ENCODE measurements around the gene ZC3H7B. TPM values are rescaled to one million over a fixed set of nuclear protein-coding genes. Genes with fewer than 3 reads are reported as not detected.
"Not testable (repeated sequence)": the region's sequence is repeated elsewhere in the genome, so short reads cannot be mapped to it uniquely, and the experiment has no call there.

The ZC3H7B gene
- total RNA-seq, 1 experiment from 2014 or later, result 55.8 TPM

DNA sequence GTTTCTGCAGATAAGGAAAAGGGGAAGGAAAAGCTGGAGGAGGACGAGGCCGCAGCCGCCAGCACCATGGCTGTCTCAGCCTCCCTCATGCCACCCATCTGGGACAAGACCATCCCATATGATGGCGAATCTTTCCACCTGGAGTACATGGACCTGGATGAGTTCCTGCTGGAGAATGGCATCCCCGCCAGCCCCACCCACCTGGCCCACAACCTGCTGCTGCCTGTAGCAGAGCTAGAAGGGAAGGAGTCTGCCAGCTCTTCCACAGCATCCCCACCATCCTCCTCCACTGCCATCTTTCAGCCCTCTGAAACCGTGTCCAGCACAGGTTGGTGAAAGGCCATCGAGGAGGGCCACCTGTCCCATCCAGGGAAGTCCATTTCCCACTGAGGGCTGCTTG, 86.0 kb downstream of the ZC3H7B start:
- in situ Hi-C loops (cut with HindIII; ENCODE audit: low pct_unique_long_range_greater_than_20kb, low sequenced_read_pairs), result no loop called here
- no peak for DNase-seq (ENCODE audit: low read depth, low spot score)

- in situ Hi-C loops (cut with HindIII; ENCODE audit: low pct_unique_long_range_greater_than_20kb, low sequenced_read_pairs), result no loop called here
- DNase-seq (ENCODE audit: low read depth, low spot score), result no peak
Measured at GRCh38 chr22:41394012-41394356, 92.7 kb downstream of the ZC3H7B start.

- no peak for DNase-seq (ENCODE audit: low read depth, low spot score)
- in situ Hi-C loops (cut with HindIII; ENCODE audit: low pct_unique_long_range_greater_than_20kb, low sequenced_read_pairs), result no loop called here
Measured at GRCh38 chr22:41395531-41396240, 94.4 kb downstream of the ZC3H7B start.

GRCh38 chr22:41397143-41397811, 96.0 kb downstream of the ZC3H7B start:
- in situ Hi-C loops (cut with HindIII; ENCODE audit: low pct_unique_long_range_greater_than_20kb, low sequenced_read_pairs), result no loop called here
- no peak for DNase-seq (ENCODE audit: low read depth, low spot score)

DNA sequence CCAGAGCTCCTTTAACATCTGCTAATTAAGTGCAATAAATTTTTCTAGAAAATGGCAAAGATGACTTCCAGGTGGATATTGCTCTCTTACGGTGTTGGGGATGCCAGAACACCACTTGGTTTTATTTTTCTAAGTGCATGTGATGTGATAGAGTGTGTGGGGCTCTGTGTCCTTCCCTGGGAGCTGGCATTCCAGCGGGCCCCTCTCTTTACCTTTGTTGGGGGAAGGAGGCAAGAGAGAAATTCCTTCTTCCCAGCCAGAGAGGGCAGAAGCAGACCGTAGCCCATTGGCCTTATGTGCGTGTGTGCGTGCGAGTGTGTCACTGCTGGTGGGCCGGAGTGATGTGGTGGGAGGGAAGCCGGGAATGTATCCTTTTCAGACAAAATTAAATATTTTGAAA, 97.6 kb downstream of the ZC3H7B start:
- no peak for DNase-seq (ENCODE audit: low read depth, low spot score)
- in situ Hi-C loops (cut with HindIII; ENCODE audit: low pct_unique_long_range_greater_than_20kb, low sequenced_read_pairs), result no loop called here

DNA sequence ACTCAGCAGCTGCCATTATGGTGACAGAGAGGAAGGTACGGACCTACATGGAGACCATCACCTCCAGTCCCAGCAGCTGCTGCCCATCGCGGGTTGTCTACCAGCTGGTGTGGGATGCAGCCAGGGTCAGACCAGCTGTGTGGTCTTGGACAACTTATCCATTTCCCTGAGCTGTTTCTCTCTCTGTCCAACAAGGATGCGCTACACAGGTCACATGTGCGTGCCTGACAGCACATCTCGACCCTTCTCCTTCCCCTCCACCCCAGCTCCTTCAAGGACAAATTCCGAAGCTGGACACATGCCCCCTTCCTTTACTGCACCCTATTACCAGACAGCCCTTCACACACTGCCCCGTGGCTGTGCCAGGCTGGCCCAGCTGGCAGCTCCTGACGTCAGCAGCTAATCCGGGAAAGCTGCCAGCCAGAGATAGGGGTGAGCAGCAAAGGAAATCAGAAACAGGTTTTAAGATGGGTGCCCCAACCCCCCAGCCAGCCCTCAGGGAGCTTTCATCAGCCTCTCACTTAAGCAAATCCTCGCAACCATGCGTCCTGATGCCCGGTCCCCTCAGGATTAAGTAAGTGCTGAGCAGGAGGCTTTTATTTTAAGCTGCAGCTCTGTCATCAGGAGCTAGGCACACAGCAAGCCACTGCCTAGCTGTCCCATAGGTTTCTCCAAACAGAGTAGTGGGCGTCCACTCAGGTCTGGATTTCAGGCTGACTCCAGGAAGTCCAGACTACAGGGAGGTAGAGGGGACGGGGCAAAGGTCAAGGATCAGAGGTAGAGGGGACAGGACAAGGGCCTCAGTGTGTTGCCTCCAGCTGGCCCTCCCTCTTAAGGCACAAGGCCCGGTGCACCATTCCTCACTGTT, 100.7 kb downstream of the ZC3H7B start:
- in situ Hi-C loops (cut with HindIII; ENCODE audit: low pct_unique_long_range_greater_than_20kb, low sequenced_read_pairs), result no loop called here
- peak; percentile 55 for DNase-seq (ENCODE audit: low read depth, low spot score)

- in situ Hi-C loops (cut with HindIII; ENCODE audit: low pct_unique_long_range_greater_than_20kb, low sequenced_read_pairs); DNase-seq (ENCODE audit: low read depth, low spot score): not testable (repeated sequence)
Measured at GRCh38 chr22:41402851-41403250, 101.5 kb downstream of the ZC3H7B start.

GRCh38 chr22:41403532-41404318, 102.4 kb downstream of the ZC3H7B start:
- peak; percentile 96 for DNase-seq (ENCODE audit: low read depth, low spot score)
- in situ Hi-C loops (cut with HindIII; ENCODE audit: low pct_unique_long_range_greater_than_20kb, low sequenced_read_pairs), result no loop called here

- DNase-seq (ENCODE audit: low read depth, low spot score), result no peak
- in situ Hi-C loops (cut with HindIII; ENCODE audit: low pct_unique_long_range_greater_than_20kb, low sequenced_read_pairs), result no loop called here
Measured at GRCh38 chr22:41405588-41405987, 104.3 kb downstream of the ZC3H7B start.

DNA sequence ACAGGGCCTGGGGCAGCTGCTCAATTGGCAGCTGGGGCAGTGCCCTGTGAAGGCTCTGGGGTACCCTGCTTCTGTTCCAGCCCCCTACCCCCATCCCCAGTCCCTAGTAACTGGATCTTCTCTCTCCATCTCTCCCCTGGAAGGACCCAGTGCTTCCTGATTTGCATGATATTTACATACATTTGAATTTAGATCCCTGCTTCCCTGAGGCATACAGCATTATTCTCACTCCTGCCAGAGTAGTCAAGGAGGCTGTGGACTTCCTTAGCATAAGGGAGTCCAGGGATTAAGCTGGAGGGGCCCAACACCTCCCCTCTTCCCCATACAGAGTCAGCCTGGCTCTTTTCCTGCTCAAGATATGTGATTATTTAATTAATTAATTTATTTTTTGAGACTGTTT, 105.1 kb downstream of the ZC3H7B start:
- DNase-seq (ENCODE audit: low read depth, low spot score), result no peak
- in situ Hi-C loops (cut with HindIII; ENCODE audit: low pct_unique_long_range_greater_than_20kb, low sequenced_read_pairs), result no loop called here

DNA sequence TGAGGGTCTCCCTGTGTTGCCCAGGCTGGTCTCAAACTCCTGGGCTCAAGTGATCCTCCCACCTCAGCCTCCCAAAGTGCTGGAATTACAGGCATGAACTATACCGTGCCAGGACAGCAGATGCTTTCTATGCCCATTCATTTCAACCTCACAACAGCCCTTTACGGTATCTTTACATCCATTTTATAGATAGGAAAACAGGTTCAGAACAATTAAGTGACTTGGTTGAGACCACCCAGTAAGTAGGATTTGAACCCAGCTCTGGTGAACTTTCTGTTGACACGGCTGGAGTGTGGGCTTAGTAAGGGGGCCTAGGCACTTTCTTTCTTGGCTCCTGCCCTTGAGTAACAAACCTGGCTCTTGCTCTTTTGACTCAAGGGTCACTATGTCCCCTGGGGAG, 106.1 kb downstream of the ZC3H7B start:
- DNase-seq (ENCODE audit: low read depth, low spot score), result no peak

DNA sequence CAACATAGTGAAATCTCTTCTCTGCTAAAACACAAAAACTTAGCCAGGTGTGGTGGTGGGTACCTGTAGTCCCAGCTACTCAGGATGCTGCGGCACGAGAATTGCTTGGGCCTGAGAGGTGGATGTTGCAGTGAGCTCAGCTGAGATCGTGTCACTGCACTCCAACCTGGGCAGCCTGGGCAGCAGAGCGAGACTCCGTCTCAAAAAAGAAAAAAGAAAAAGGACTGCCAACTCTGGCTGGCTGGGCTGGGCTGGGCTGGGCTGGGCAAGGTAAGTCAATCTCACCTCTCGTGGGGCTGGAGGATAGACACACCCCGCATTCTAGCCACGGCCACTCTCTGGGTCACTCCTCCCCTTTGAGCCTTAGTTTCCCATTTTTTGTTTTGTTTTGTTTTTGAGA, 107.3 kb downstream of the ZC3H7B start:
- no peak for DNase-seq (ENCODE audit: low read depth, low spot score)
- in situ Hi-C loops (cut with HindIII; ENCODE audit: low pct_unique_long_range_greater_than_20kb, low sequenced_read_pairs), result no loop called here

More for the DNA sequence above, 106.1 kb downstream of the ZC3H7B start:
- in situ Hi-C loops (cut with HindIII; ENCODE audit: low pct_unique_long_range_greater_than_20kb, low sequenced_read_pairs), result no loop called here

Small RNA genes lying within 50 kb of the gene (small RNA-seq; reads per million reads assigned to genes)
- gene MIR6889 (0 reads per million in 2 experiments), gene RNU6-495P (0 reads per million in 2 experiments)

Other genes starting within 250 kb of the ZC3H7B start
- 29.0 and 33.4 TPM in 2 replicates for gene EP300, start 208.9 kb upstream of the ZC3H7B start, total RNA-seq (2014; rRNA removed; shearing (Covaris generic))
- 29.4 and 29.9 TPM in 2 replicates for gene L3MBTL2, start 96.2 kb upstream of the ZC3H7B start, total RNA-seq (2014; rRNA removed; shearing (Covaris generic))
- 0.13 and 0.56 TPM in 2 replicates for gene CHADL, start 60.6 kb upstream of the ZC3H7B start, total RNA-seq (2014; rRNA removed; shearing (Covaris generic))
- 60.7 and 64.2 TPM in 2 replicates for gene RANGAP1, start 15.3 kb upstream of the ZC3H7B start, total RNA-seq (2014; rRNA removed; shearing (Covaris generic))
- 4.9 and 6.9 TPM in 2 replicates for gene TEF, start 80.4 kb downstream of the ZC3H7B start, total RNA-seq (2014; rRNA removed; shearing (Covaris generic))
- gene TOB2, start 145.3 kb downstream of the ZC3H7B start, total RNA-seq (2014; rRNA removed; shearing (Covaris generic)), result 19.9 and 23.4 TPM in 2 replicates
- 116 and 124 TPM in 2 replicates for gene PHF5A, start 167.2 kb downstream of the ZC3H7B start, total RNA-seq (2014; rRNA removed; shearing (Covaris generic))
- gene ACO2, start 167.6 kb downstream of the ZC3H7B start, total RNA-seq (2014; rRNA removed; shearing (Covaris generic)), result 128 and 133 TPM in 2 replicates
- 20.0 and 23.9 TPM in 2 replicates for gene POLR3H, start 242.9 kb downstream of the ZC3H7B start, total RNA-seq (2014; rRNA removed; shearing (Covaris generic))